ENCODE measurements around the gene TFF2. TPM values are rescaled to one million over a fixed set of nuclear protein-coding genes. Genes with fewer than 3 reads are reported as not detected.

TFF2 gene
- total RNA-seq, 4 donors from 2014 or later, result not detected

DNA sequence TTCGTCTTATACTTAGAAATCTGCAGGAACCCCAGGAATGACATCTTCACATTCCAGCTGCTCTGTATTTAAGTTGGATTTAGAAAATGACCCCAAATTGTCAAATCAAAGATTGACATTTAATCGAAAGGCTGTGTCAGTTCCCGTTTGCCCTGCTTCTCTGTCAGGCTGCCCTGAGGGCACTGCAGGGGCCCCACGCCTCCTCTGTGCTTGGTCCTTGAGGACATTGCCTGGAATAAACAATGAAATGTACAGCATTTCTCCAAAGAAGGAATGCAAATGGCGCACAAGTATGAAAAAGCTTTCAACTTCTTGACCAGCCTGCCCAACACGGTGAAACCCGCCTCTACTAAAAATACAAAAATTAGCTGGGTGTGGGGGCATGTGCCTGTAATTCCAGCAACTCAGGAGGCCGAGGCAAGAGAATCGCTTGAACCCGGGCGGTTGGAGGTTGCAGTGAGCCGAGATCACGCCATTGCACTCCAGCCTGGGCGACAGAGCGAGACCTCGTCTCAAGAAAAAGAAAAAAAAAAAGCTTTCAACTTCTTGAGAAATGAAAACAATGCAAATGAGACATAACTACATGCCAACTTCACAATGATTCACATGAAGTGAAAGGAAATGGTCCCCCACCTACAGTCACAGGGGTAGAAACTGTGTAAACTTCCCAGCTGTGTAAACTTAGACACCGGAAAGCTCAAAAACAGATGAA lies 42.1 kb upstream of the TFF2 start:
- Histone ChIP-seq H3K27ac (no peak overlapping the region), H3K36me3 (no peaks in the 10 kb centered on the region), H3K4me3 (no peak overlapping the region), H3K27me3 (no peaks in the 10 kb centered on the region), H3K4me1 (no peaks in the 10 kb centered on the region), H3K9me3 (peaks cover 0 to 3% (median 0%) of the 10 kb centered on the region in 4 donors)
- no peak for DNase-seq (ENCODE audit: low spot score in 2 of 2)
- WGBS, 2 donors, result 63 to 64% methylated on average over 17 of the region's 17 CpGs
- TF ChIP-seq, protein P1, sequence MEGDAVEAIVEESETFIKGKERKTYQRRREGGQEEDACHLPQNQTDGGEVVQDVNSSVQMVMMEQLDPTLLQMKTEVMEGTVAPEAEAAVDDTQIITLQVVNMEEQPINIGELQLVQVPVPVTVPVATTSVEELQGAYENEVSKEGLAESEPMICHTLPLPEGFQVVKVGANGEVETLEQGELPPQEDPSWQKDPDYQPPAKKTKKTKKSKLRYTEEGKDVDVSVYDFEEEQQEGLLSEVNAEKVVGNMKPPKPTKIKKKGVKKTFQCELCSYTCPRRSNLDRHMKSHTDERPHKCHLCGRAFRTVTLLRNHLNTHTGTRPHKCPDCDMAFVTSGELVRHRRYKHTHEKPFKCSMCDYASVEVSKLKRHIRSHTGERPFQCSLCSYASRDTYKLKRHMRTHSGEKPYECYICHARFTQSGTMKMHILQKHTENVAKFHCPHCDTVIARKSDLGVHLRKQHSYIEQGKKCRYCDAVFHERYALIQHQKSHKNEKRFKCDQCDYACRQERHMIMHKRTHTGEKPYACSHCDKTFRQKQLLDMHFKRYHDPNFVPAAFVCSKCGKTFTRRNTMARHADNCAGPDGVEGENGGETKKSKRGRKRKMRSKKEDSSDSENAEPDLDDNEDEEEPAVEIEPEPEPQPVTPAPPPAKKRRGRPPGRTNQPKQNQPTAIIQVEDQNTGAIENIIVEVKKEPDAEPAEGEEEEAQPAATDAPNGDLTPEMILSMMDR (IDR thresholded peaks at IDR 0.05), result no peak

DNA sequence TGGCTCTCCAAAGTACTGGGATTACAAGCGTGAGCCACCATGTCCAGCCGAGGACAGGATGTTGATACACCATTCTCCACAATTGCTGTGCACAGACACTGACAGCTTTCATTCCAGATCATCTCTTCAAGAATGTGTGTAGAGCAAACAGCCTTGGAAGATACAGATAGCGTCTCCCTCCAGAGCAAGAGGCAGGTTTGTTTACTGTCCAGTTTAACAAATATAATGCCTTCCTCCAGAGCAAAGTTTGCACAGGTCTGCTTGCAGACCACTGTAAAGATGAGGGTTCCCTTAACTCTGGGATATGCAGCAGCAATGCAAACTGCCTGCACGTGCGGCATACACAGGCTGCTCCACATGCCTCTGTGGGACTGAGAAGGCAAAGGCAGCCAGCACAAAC lies 40.5 kb upstream of the TFF2 start:
- H3K4me1 ChIP-seq, result no peaks in the 10 kb centered on the region
- no peaks in the 10 kb centered on the region for H3K36me3 ChIP-seq
- H3K4me3 ChIP-seq, result no peak overlapping the region
- TF ChIP-seq POLR2A (IDR thresholded peaks at IDR 0.05), result no peak
- TF ChIP-seq, protein P1 (IDR thresholded peaks at IDR 0.05), result no peak
- no peak for TF ChIP-seq EP300 (IDR thresholded peaks at IDR 0.05)
- DNase-seq (ENCODE audit: low spot score in 2 of 2), result no peak
- peaks cover 0 to 3% (median 0%) of the 10 kb centered on the region in 4 donors for H3K9me3 ChIP-seq
- no peaks in the 10 kb centered on the region for H3K27me3 ChIP-seq
- H3K27ac ChIP-seq, result no peak overlapping the region
- 77 to 83% methylated on average over 5 of the region's 5 CpGs for WGBS, 2 donors

DNA sequence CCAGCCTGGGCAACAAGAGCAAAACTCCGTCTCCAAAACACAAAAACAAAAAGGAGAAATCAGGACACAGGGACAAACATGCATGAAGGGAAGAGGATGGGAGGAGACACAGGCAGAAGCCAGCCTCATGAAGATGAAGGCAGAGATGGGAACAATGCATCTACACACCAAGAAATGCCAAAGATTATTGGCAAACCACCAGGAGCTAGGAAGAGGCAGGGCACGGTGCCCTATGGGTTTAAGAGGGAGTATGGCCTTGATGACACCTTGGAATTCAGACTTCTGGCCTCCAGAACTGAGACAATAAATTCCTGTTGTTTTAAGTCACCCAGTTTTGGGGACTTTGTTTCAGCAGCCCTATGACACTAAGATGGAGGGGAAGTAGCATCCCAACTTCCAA lies 39.9 kb upstream of the TFF2 start:
- peaks cover 0 to 3% (median 0%) of the 10 kb centered on the region in 4 donors for H3K9me3 ChIP-seq
- H3K27ac ChIP-seq, result no peak overlapping the region
- TF ChIP-seq EP300 (IDR thresholded peaks at IDR 0.05), result no peak
- TF ChIP-seq POLR2A (IDR thresholded peaks at IDR 0.05), result no peak
- TF ChIP-seq, protein P1 (IDR thresholded peaks at IDR 0.05), result no peak
- 35 to 66% methylated on average over 2 of the region's 2 CpGs for WGBS, 2 donors
- no peaks in the 10 kb centered on the region for H3K36me3 ChIP-seq
- DNase-seq (ENCODE audit: low spot score in 2 of 2), result no peak
- no peak overlapping the region for H3K4me3 ChIP-seq
- H3K27me3 ChIP-seq, result no peaks in the 10 kb centered on the region
- no peaks in the 10 kb centered on the region for H3K4me1 ChIP-seq

DNA sequence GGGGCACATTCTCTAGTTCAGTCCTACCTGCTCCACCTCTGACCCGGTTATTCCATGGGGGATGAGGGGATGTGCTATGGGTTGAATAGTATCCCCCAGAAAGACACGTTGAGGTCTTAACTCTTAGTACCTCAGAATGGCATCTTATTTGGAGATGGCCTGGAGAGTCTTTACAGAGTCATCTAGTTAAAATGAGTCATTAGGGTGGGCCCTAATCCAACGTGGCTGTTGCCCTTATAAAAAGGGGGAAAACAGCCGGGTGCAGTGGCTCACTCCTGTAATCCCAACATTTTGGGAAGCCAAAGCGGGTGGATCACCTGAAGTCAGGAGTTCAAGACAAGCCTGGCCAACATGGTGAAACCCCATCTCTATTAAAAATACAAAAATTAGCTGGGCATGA lies 39.4 kb upstream of the TFF2 start:
- H3K27ac ChIP-seq, result no peak overlapping the region
- no peak for DNase-seq (ENCODE audit: low spot score in 2 of 2)
- WGBS, 2 donors, result 69 to 74% methylated on average over 5 of the region's 5 CpGs

DNA sequence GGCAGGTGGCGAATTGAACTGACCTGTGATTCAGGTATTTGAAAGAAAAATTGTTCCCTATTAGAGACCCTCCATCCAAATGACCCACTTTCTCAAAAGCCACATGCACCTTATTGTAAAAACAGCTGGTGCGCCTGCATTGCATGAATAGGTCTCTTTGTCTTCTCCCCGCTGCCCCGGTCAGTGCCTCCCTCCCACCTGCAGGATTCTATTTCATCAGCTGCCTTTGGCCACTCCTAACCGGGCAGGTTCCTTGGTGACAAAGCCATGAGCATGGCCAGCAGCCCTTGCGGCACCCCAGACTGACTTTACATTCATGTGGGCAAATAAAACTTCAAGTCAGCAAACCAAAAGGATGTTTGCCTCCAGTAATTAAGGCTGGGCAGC lies 38.6 kb upstream of the TFF2 start:
- Histone ChIP-seq H3K27me3 (no peaks in the 10 kb centered on the region), H3K4me3 (no peak overlapping the region), H3K36me3 (no peaks in the 10 kb centered on the region), H3K4me1 (no peaks in the 10 kb centered on the region), H3K27ac (no peak overlapping the region), H3K9me3 (peaks cover 0 to 3% (median 0%) of the 10 kb centered on the region in 4 donors)
- no peak for TF ChIP-seq EP300 (IDR thresholded peaks at IDR 0.05)
- TF ChIP-seq, protein P1 (IDR thresholded peaks at IDR 0.05), result no peak
- no peak for TF ChIP-seq POLR2A (IDR thresholded peaks at IDR 0.05)
- 49 to 53% methylated on average over 6 of the region's 6 CpGs for WGBS, 2 donors
- DNase-seq (ENCODE audit: low spot score in 2 of 2), result no peak

More for the DNA sequence above, 39.4 kb upstream of the TFF2 start:
- H3K9me3 ChIP-seq, result peaks cover 0 to 3% (median 0%) of the 10 kb centered on the region in 4 donors
- TF ChIP-seq, protein P1 (IDR thresholded peaks at IDR 0.05), result no peak
- no peak for TF ChIP-seq POLR2A (IDR thresholded peaks at IDR 0.05)
- no peak for TF ChIP-seq EP300 (IDR thresholded peaks at IDR 0.05)
- H3K27me3 ChIP-seq, result no peaks in the 10 kb centered on the region
- H3K4me3 ChIP-seq, result no peak overlapping the region
- no peaks in the 10 kb centered on the region for H3K36me3 ChIP-seq
- no peaks in the 10 kb centered on the region for H3K4me1 ChIP-seq
